Dedifferentiated amniotic fluid mesenchymal stem cell (primary cell): ENCODE data around the gene CHMP4A.

Source experiments
- DNase-seq: peaks from one replicate; pipeline ENCODE4 v3.0.0-alpha.2; 2016; ENCODE audit errors: extremely low spot score

The CHMP4A gene

GRCh38 chr14:24195186-24196070, 17.9 kb downstream of the CHMP4A start, which contains the start of gene TM9SF1:
TSS of gene TM9SF1 (minus strand) at chr14:24195441. CDS start at chr14:24195019, 422 bp downstream.
- peak; percentile 62 for DNase-seq

GRCh38 chr14:24194873-24195185, 18.5 kb downstream of the CHMP4A start:
- DNase-seq = no peak

GRCh38 chr14:24194186-24194872, 19.0 kb downstream of the CHMP4A start:
- DNase-seq = no peak

GRCh38 chr14:24192933-24193332, 20.4 kb downstream of the CHMP4A start:
- DNase-seq = no peak

GRCh38 chr14:24190416-24190815, 22.9 kb downstream of the CHMP4A start:
- no peak for DNase-seq

- no peak for DNase-seq
Observed at GRCh38 chr14:24189460-24189859, 23.8 kb downstream of the CHMP4A start.

- no peak for DNase-seq
Observed at GRCh38 chr14:24189059-24189375, 24.3 kb downstream of the CHMP4A start.

- peak; percentile 99 for DNase-seq
Observed at GRCh38 chr14:24188251-24189058, 24.8 kb downstream of the CHMP4A start, which contains the start of gene IPO4. TSS of gene IPO4 (minus strand) at chr14:24188816. CDS start at chr14:24188787, 29 bp downstream.

- DNase-seq = no peak
Observed at GRCh38 chr14:24187539-24187915, 25.8 kb downstream of the CHMP4A start.

GRCh38 chr14:24186831-24187538, 26.3 kb downstream of the CHMP4A start:
- no peak for DNase-seq

GRCh38 chr14:24185741-24186140, 27.5 kb downstream of the CHMP4A start:
- no peak for DNase-seq

GRCh38 chr14:24185026-24185425, 28.3 kb downstream of the CHMP4A start:
- no peak for DNase-seq

GRCh38 chr14:24184104-24184970, 29.0 kb downstream of the CHMP4A start:
- no peak for DNase-seq

GRCh38 chr14:24183014-24183481, 30.2 kb downstream of the CHMP4A start:
- DNase-seq = no peak

- no peak for DNase-seq
Observed at GRCh38 chr14:24182110-24182882, 31.0 kb downstream of the CHMP4A start.

- DNase-seq = no peak
Observed at GRCh38 chr14:24181371-24182077, 31.8 kb downstream of the CHMP4A start.

- DNase-seq = peak; percentile 23
Observed at GRCh38 chr14:24179961-24180796, 33.1 kb downstream of the CHMP4A start.

- no peak for DNase-seq
Observed at GRCh38 chr14:24179294-24179960, 33.9 kb downstream of the CHMP4A start.
